Dedifferentiated amniotic fluid mesenchymal stem cell (primary cell): ENCODE data around the gene HOXC10.

ENCODE experiments used
- DNase-seq: peaks from one replicate; pipeline ENCODE4 v3.0.0-alpha.2; 2016; ENCODE audit errors: extremely low spot score

HOXC10 gene

GRCh38 chr12:53984901-53985691, at the start of gene HOXC10:
Gene HOXC10 (plus strand): TSS chr12:53985146. CDS start chr12:53985260, 114 bp downstream.
- DNase-seq = no peak

GRCh38 chr12:53935383-53936341, 49.3 kb upstream of the HOXC10 start:
- no peak for DNase-seq

- DNase-seq = no peak
Measured at GRCh38 chr12:53937099-53937498, 47.8 kb upstream of the HOXC10 start.

GRCh38 chr12:53937596-53938325, 47.2 kb upstream of the HOXC10 start:
- no peak for DNase-seq

GRCh38 chr12:53938326-53939140, 46.4 kb upstream of the HOXC10 start, which contains the start of gene HOXC13:
Gene HOXC13 (plus strand): TSS chr12:53938831. CDS start chr12:53938907, 76 bp downstream.
- DNase-seq = no peak

- no peak for DNase-seq
Measured at GRCh38 chr12:53939141-53940108, 45.5 kb upstream of the HOXC10 start.

GRCh38 chr12:53940443-53941014, 44.4 kb upstream of the HOXC10 start:
- DNase-seq = no peak

GRCh38 chr12:53941187-53941586, 43.8 kb upstream of the HOXC10 start:
- no peak for DNase-seq

GRCh38 chr12:53941750-53942149, 43.2 kb upstream of the HOXC10 start:
- DNase-seq = no peak

- no peak for DNase-seq
Measured at GRCh38 chr12:53942467-53942997, 42.4 kb upstream of the HOXC10 start.

GRCh38 chr12:53944209-53944608, 40.7 kb upstream of the HOXC10 start:
- no peak for DNase-seq

- DNase-seq = no peak
Measured at GRCh38 chr12:53944907-53945847, 39.8 kb upstream of the HOXC10 start.

GRCh38 chr12:53947743-53948142, 37.2 kb upstream of the HOXC10 start:
- DNase-seq = no peak

- no peak for DNase-seq
Measured at GRCh38 chr12:53948650-53949593, 36.0 kb upstream of the HOXC10 start.

- DNase-seq = no peak
Measured at GRCh38 chr12:53949631-53950436, 35.1 kb upstream of the HOXC10 start.

GRCh38 chr12:53950437-53950773, 34.5 kb upstream of the HOXC10 start:
- no peak for DNase-seq
